ENCODE measurements around the gene CD3D. TPM values are rescaled to one million over a fixed set of nuclear protein-coding genes. Genes with fewer than 3 reads are reported as not detected.
"Not testable (repeated sequence)": the region's sequence is repeated elsewhere in the genome, so short reads cannot be mapped to it uniquely, and the experiment has no call there.

CD3D gene
- total RNA-seq, 1 donor from 2014 or later: not detected

GRCh38 chr11:118319337-118319707 lies 23.2 kb downstream of the CD3D start:
- H3K9me3 ChIP-seq (ENCODE audit: control insufficient read depth in 3 of 3, low read length in 3 of 3): no peaks in the 10 kb centered on the region
- H3K9ac ChIP-seq (ENCODE audit: low read depth in 1 of 3, low read length in 3 of 3): no peak overlapping the region
- peaks cover 3 to 7% (median 5%) of the 10 kb centered on the region in 3 donors for H3K4me1 ChIP-seq (ENCODE audit: control insufficient read depth in 3 of 3, insufficient read depth in 3 of 3, low read length in 3 of 3)
- H3K27ac ChIP-seq (ENCODE audit: low read depth, low read length): no peak overlapping the region
- H3K36me3 ChIP-seq (ENCODE audit: control insufficient read depth in 3 of 3, insufficient read depth in 3 of 3, low read length in 3 of 3): no peaks in the 10 kb centered on the region
- H3K27me3 ChIP-seq (ENCODE audit: control insufficient read depth in 3 of 3, insufficient read depth in 3 of 3, low read length in 3 of 3): peaks cover 4 to 17% (median 10%) of the 10 kb centered on the region in 3 donors
- H3K4me3 ChIP-seq (ENCODE audit: low read length in 3 of 3): no peak overlapping the region

- no peaks in the 10 kb centered on the region for H3K9me3 ChIP-seq (ENCODE audit: control insufficient read depth in 3 of 3, low read length in 3 of 3)
- peaks cover 3 to 7% (median 5%) of the 10 kb centered on the region in 3 donors for H3K4me1 ChIP-seq (ENCODE audit: control insufficient read depth in 3 of 3, insufficient read depth in 3 of 3, low read length in 3 of 3)
- no peaks in the 10 kb centered on the region for H3K36me3 ChIP-seq (ENCODE audit: control insufficient read depth in 3 of 3, insufficient read depth in 3 of 3, low read length in 3 of 3)
- no peak overlapping the region for H3K27ac ChIP-seq (ENCODE audit: low read depth, low read length)
- no peak overlapping the region for H3K4me3 ChIP-seq (ENCODE audit: low read length in 3 of 3)
- H3K27me3 ChIP-seq (ENCODE audit: control insufficient read depth in 3 of 3, insufficient read depth in 3 of 3, low read length in 3 of 3): peaks cover 5 to 22% (median 15%) of the 10 kb centered on the region in 3 donors
- no peak overlapping the region for H3K9ac ChIP-seq (ENCODE audit: low read depth in 1 of 3, low read length in 3 of 3)
Measured at GRCh38 chr11:118318581-118319336, 23.7 kb downstream of the CD3D start.

- H3K27me3 ChIP-seq (ENCODE audit: control insufficient read depth in 3 of 3, insufficient read depth in 3 of 3, low read length in 3 of 3): peaks cover 8 to 26% (median 22%) of the 10 kb centered on the region in 3 donors
- no peak overlapping the region for H3K27ac ChIP-seq (ENCODE audit: low read depth, low read length)
- H3K9ac ChIP-seq (ENCODE audit: low read depth in 1 of 3, low read length in 3 of 3): no peak overlapping the region
- H3K4me3 ChIP-seq (ENCODE audit: low read length in 3 of 3): no peak overlapping the region
- H3K4me1 ChIP-seq (ENCODE audit: control insufficient read depth in 3 of 3, insufficient read depth in 3 of 3, low read length in 3 of 3): peaks cover 3 to 7% (median 5%) of the 10 kb centered on the region in 3 donors
- no peaks in the 10 kb centered on the region for H3K36me3 ChIP-seq (ENCODE audit: control insufficient read depth in 3 of 3, insufficient read depth in 3 of 3, low read length in 3 of 3)
- H3K9me3 ChIP-seq (ENCODE audit: control insufficient read depth in 3 of 3, low read length in 3 of 3): no peaks in the 10 kb centered on the region
Measured at GRCh38 chr11:118318124-118318523, 24.4 kb downstream of the CD3D start.

- no peaks in the 10 kb centered on the region for H3K9me3 ChIP-seq (ENCODE audit: control insufficient read depth in 3 of 3, low read length in 3 of 3)
- H3K36me3 ChIP-seq (ENCODE audit: control insufficient read depth in 3 of 3, insufficient read depth in 3 of 3, low read length in 3 of 3): no peaks in the 10 kb centered on the region
- H3K4me1 ChIP-seq (ENCODE audit: control insufficient read depth in 3 of 3, insufficient read depth in 3 of 3, low read length in 3 of 3): peaks cover 3 to 7% (median 5%) of the 10 kb centered on the region in 3 donors
- no peak overlapping the region for H3K27ac ChIP-seq (ENCODE audit: low read depth, low read length)
- H3K9ac ChIP-seq (ENCODE audit: low read depth in 1 of 3, low read length in 3 of 3): no peak overlapping the region
- H3K4me3 ChIP-seq (ENCODE audit: low read length in 3 of 3): no peak overlapping the region
- H3K27me3 ChIP-seq (ENCODE audit: control insufficient read depth in 3 of 3, insufficient read depth in 3 of 3, low read length in 3 of 3): peaks cover 13 to 39% (median 28%) of the 10 kb centered on the region in 3 donors
Measured at GRCh38 chr11:118314988-118315411, 27.5 kb downstream of the CD3D start.

GRCh38 chr11:118313242-118313641 lies 29.3 kb downstream of the CD3D start:
- peaks cover 3 to 7% (median 5%) of the 10 kb centered on the region in 3 donors for H3K4me1 ChIP-seq (ENCODE audit: control insufficient read depth in 3 of 3, insufficient read depth in 3 of 3, low read length in 3 of 3)
- no peak overlapping the region for H3K27ac ChIP-seq (ENCODE audit: low read depth, low read length)
- H3K27me3 ChIP-seq (ENCODE audit: control insufficient read depth in 3 of 3, insufficient read depth in 3 of 3, low read length in 3 of 3): peaks cover 13 to 39% (median 28%) of the 10 kb centered on the region in 3 donors
- no peaks in the 10 kb centered on the region for H3K36me3 ChIP-seq (ENCODE audit: control insufficient read depth in 3 of 3, insufficient read depth in 3 of 3, low read length in 3 of 3)
- H3K9me3 ChIP-seq (ENCODE audit: control insufficient read depth in 3 of 3, low read length in 3 of 3): no peaks in the 10 kb centered on the region
- no peak overlapping the region for H3K9ac ChIP-seq (ENCODE audit: low read depth in 1 of 3, low read length in 3 of 3)
- H3K4me3 ChIP-seq (ENCODE audit: low read length in 3 of 3): no peak overlapping the region

- Histone ChIP-seq H3K36me3 (ENCODE audit: control insufficient read depth in 3 of 3, insufficient read depth in 3 of 3, low read length in 3 of 3) (no peaks in the 10 kb centered on the region), H3K4me1 (ENCODE audit: control insufficient read depth in 3 of 3, insufficient read depth in 3 of 3, low read length in 3 of 3) (peaks cover 3 to 7% (median 5%) of the 10 kb centered on the region in 3 donors), H3K27me3 (ENCODE audit: control insufficient read depth in 3 of 3, insufficient read depth in 3 of 3, low read length in 3 of 3) (peaks cover 13 to 39% (median 28%) of the 10 kb centered on the region in 3 donors), H3K9me3 (ENCODE audit: control insufficient read depth in 3 of 3, low read length in 3 of 3) (no peaks in the 10 kb centered on the region), H3K4me3 (ENCODE audit: low read length in 3 of 3) (no peak overlapping the region), H3K27ac (ENCODE audit: low read depth, low read length) (no peak overlapping the region), H3K9ac (ENCODE audit: low read depth in 1 of 3, low read length in 3 of 3) (no peak overlapping the region)
Measured at GRCh38 chr11:118312328-118312727, 30.2 kb downstream of the CD3D start.

- Histone ChIP-seq H3K9me3 (ENCODE audit: control insufficient read depth in 3 of 3, low read length in 3 of 3) (no peaks in the 10 kb centered on the region), H3K27ac (ENCODE audit: low read depth, low read length) (no peak overlapping the region), H3K27me3 (ENCODE audit: control insufficient read depth in 3 of 3, insufficient read depth in 3 of 3, low read length in 3 of 3) (peaks cover 9 to 31% (median 28%) of the 10 kb centered on the region in 3 donors), H3K4me3 (ENCODE audit: low read length in 3 of 3) (no peak overlapping the region), H3K4me1 (ENCODE audit: control insufficient read depth in 3 of 3, insufficient read depth in 3 of 3, low read length in 3 of 3) (peaks cover 0 to 3% (median 3%) of the 10 kb centered on the region in 3 donors), H3K36me3 (ENCODE audit: control insufficient read depth in 3 of 3, insufficient read depth in 3 of 3, low read length in 3 of 3) (no peaks in the 10 kb centered on the region), H3K9ac (ENCODE audit: low read depth in 1 of 3, low read length in 3 of 3) (no peak overlapping the region)
Measured at GRCh38 chr11:118311518-118311917, 31.0 kb downstream of the CD3D start.

GRCh38 chr11:118310781-118311485 lies 31.6 kb downstream of the CD3D start:
- H3K9ac ChIP-seq (ENCODE audit: low read depth in 1 of 3, low read length in 3 of 3): no peak overlapping the region
- no peak overlapping the region for H3K27ac ChIP-seq (ENCODE audit: low read depth, low read length)
- peaks cover 0 to 3% (median 2%) of the 10 kb centered on the region in 3 donors for H3K4me1 ChIP-seq (ENCODE audit: control insufficient read depth in 3 of 3, insufficient read depth in 3 of 3, low read length in 3 of 3)
- H3K4me3 ChIP-seq (ENCODE audit: low read length in 3 of 3): no peak overlapping the region
- H3K9me3 ChIP-seq (ENCODE audit: control insufficient read depth in 3 of 3, low read length in 3 of 3): no peaks in the 10 kb centered on the region
- no peaks in the 10 kb centered on the region for H3K36me3 ChIP-seq (ENCODE audit: control insufficient read depth in 3 of 3, insufficient read depth in 3 of 3, low read length in 3 of 3)
- H3K27me3 ChIP-seq (ENCODE audit: control insufficient read depth in 3 of 3, insufficient read depth in 3 of 3, low read length in 3 of 3): peaks cover 8 to 31% (median 28%) of the 10 kb centered on the region in 3 donors

- H3K27me3 ChIP-seq (ENCODE audit: control insufficient read depth in 3 of 3, insufficient read depth in 3 of 3, low read length in 3 of 3): peaks cover 8 to 33% (median 24%) of the 10 kb centered on the region in 3 donors
- H3K36me3 ChIP-seq (ENCODE audit: control insufficient read depth in 3 of 3, insufficient read depth in 3 of 3, low read length in 3 of 3): no peaks in the 10 kb centered on the region
- no peak overlapping the region for H3K9ac ChIP-seq (ENCODE audit: low read depth in 1 of 3, low read length in 3 of 3)
- peaks cover 0 to under 1% (median under 1%) of the 10 kb centered on the region in 3 donors for H3K4me1 ChIP-seq (ENCODE audit: control insufficient read depth in 3 of 3, insufficient read depth in 3 of 3, low read length in 3 of 3)
- no peak overlapping the region for H3K27ac ChIP-seq (ENCODE audit: low read depth, low read length)
- no peaks in the 10 kb centered on the region for H3K9me3 ChIP-seq (ENCODE audit: control insufficient read depth in 3 of 3, low read length in 3 of 3)
- H3K4me3 ChIP-seq (ENCODE audit: low read length in 3 of 3): no peak overlapping the region
Measured at GRCh38 chr11:118310271-118310670, 32.2 kb downstream of the CD3D start.

GRCh38 chr11:118308995-118309528 lies 33.4 kb downstream of the CD3D start:
- H3K27ac ChIP-seq (ENCODE audit: low read depth, low read length); H3K36me3 ChIP-seq (ENCODE audit: control insufficient read depth in 3 of 3, insufficient read depth in 3 of 3, low read length in 3 of 3); H3K4me3 ChIP-seq (ENCODE audit: low read length in 3 of 3); H3K4me1 ChIP-seq (ENCODE audit: control insufficient read depth in 3 of 3, insufficient read depth in 3 of 3, low read length in 3 of 3); H3K9me3 ChIP-seq (ENCODE audit: control insufficient read depth in 3 of 3, low read length in 3 of 3); H3K9ac ChIP-seq (ENCODE audit: low read depth in 1 of 3, low read length in 3 of 3): not testable (repeated sequence)
- peaks cover 13 to 30% (median 16%) of the 10 kb centered on the region in 3 donors for H3K27me3 ChIP-seq (ENCODE audit: control insufficient read depth in 3 of 3, insufficient read depth in 3 of 3, low read length in 3 of 3)
